ENCODE data around the gene ZFP1. TPM values are rescaled to one million over a fixed set of nuclear protein-coding genes. Genes with fewer than 3 reads are reported as not detected.

ZFP1 gene
- total and polyA plus RNA-seq, 9 of the 15 experiments (the other 6 are each of a cell fraction or from before 2014, with no cell fraction given) = 2.6 to 14.7 (median 11.6) TPM

DNA sequence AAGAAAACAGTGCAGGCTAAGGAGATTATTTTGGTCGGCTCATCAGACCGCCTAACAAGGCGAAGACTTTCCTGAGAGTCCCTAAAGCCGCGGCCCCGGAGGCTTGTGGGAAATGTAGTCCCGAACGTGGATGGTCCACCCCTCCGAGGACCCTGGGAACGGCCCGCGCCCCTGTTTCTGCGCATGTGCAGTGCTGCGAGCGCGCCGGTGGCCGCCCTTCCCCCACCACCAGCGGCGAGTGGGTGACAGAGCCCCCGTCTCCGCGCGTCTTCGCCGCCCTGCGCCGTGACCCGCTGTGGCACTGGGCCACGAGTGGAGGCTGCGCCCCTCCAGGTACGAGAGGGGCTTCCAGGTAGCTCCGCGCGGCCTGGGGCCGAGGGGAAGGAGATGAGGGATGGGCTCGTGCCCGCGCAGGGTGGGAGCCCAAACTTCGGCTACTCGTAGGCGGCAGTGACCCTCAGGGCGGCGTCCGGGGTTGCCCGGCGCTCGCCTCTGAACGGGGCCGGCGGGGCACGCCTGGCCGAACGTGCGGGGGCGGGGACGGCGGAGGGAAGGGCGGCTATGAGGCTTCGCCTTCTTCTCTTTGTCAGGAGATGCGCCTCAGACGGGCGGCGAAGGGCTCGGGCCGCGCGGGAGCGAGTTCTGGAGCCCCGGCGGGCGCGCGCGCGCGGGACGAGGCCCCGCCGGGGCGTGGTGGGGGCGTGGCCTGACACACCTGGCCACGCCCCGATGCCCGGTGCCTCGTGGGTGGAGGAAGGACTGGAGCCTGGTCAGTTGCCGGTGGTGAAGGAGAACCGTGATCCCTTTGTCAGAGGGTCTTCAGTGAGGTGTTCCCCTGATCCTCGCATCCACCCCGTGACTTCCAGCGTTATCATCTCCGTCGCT is at the start of gene ZFP1 (continued):
- TF ChIP-seq, protein P1, sequence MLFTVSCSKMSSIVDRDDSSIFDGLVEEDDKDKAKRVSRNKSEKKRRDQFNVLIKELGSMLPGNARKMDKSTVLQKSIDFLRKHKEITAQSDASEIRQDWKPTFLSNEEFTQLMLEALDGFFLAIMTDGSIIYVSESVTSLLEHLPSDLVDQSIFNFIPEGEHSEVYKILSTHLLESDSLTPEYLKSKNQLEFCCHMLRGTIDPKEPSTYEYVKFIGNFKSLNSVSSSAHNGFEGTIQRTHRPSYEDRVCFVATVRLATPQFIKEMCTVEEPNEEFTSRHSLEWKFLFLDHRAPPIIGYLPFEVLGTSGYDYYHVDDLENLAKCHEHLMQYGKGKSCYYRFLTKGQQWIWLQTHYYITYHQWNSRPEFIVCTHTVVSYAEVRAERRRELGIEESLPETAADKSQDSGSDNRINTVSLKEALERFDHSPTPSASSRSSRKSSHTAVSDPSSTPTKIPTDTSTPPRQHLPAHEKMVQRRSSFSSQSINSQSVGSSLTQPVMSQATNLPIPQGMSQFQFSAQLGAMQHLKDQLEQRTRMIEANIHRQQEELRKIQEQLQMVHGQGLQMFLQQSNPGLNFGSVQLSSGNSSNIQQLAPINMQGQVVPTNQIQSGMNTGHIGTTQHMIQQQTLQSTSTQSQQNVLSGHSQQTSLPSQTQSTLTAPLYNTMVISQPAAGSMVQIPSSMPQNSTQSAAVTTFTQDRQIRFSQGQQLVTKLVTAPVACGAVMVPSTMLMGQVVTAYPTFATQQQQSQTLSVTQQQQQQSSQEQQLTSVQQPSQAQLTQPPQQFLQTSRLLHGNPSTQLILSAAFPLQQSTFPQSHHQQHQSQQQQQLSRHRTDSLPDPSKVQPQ (CRISPR knock-in tag; IDR thresholded peaks at IDR 0.05; ENCODE audit: borderline replicate concordance) = no peak
- peak; percentile 49 for TF ChIP-seq MBD2 (IDR thresholded peaks at IDR 0.05; ENCODE audit: borderline replicate concordance, low read depth)
- TF ChIP-seq KDM2B (CRISPR knock-in tag; IDR thresholded peaks at IDR 0.05) = peak; percentile 74; the same call in 1 of the 2 replicates
- peak; percentile 96 for TF ChIP-seq CTBP1 (IDR thresholded peaks at IDR 0.05; ENCODE audit: borderline replicate concordance)
- TF ChIP-seq ATF7 (IDR thresholded peaks at IDR 0.05) = peak; percentile 73
- TF ChIP-seq LARP7 (IDR thresholded peaks at IDR 0.05) = no peak
- no peak for TF ChIP-seq NCOR1 (IDR thresholded peaks at IDR 0.05)
- TF ChIP-seq KLF13 (tag; IDR thresholded peaks at IDR 0.05; ENCODE audit: borderline replicate concordance, low read depth) = 0 out of 2 replicates have a peak, but pooled peaks have one; percentile 44
- TF ChIP-seq TOE1 (IDR thresholded peaks at IDR 0.05; ENCODE audit: borderline replicate concordance) = peak; percentile 31; the same call in 1 of the 2 replicates
- no peak for TF ChIP-seq TOE1 (CRISPR knock-in tag; IDR thresholded peaks at IDR 0.05; ENCODE audit: borderline replicate concordance, low read depth)
- TF ChIP-seq ZNF584 (CRISPR knock-in tag; IDR thresholded peaks at IDR 0.05; ENCODE audit: low read depth) = peak; percentile 81
- TF ChIP-seq ETV5 (CRISPR knock-in tag; IDR thresholded peaks at IDR 0.05; ENCODE audit: low read depth) = peak; percentile 67
- TF ChIP-seq CCNT2 (IDR thresholded peaks at IDR 0.05; ENCODE audit: borderline replicate concordance, extremely low read depth, insufficient read length, low read depth, low read length) = peak; percentile 78
- TF ChIP-seq CHD1 (IDR thresholded peaks at IDR 0.05; ENCODE audit: low read length) = peak; percentile 51
- TF ChIP-seq ZNF668 (CRISPR knock-in tag; IDR thresholded peaks at IDR 0.05) = no peak
- TF ChIP-seq SIN3A (IDR thresholded peaks at IDR 0.05; ENCODE audit: borderline replicate concordance in 2 of 2, control insufficient read depth in 1 of 2, low read depth in 2 of 2, low read length in 2 of 2) = peak in 1 of 2 experiments; percentile 29; a peak in 2 of 4 replicates
- peak; percentile 78 for TF ChIP-seq BHLHE40 (IDR thresholded peaks at IDR 0.05; ENCODE audit: low read length)
- peak; percentile 40; the same call in 1 of the 2 replicates for TF ChIP-seq CREM (IDR thresholded peaks at IDR 0.05; ENCODE audit: low read depth)
- TF ChIP-seq HDAC1 (IDR thresholded peaks at IDR 0.05) = peak in 1 of 2 experiments; percentile 88; a peak in 2 of 4 replicates
- 0 out of 2 replicates have a peak, but pooled peaks have one; percentile 59 for TF ChIP-seq ERF (CRISPR knock-in tag; IDR thresholded peaks at IDR 0.05)
- TF ChIP-seq SPI1 (IDR thresholded peaks at IDR 0.05; ENCODE audit: borderline replicate concordance, low read depth, low read length) = no peak
- no peak for TF ChIP-seq ZNF316 (IDR thresholded peaks at IDR 0.05)
- 0 out of 2 replicates have a peak, but pooled peaks have one; percentile 9 for TF ChIP-seq ZBTB17 (CRISPR knock-in tag; IDR thresholded peaks at IDR 0.05)
- peak; percentile 88 for TF ChIP-seq RBFOX2 (IDR thresholded peaks at IDR 0.05; ENCODE audit: low read depth, low read length)
- peak; percentile 71; the same call in 1 of the 2 replicates for TF ChIP-seq PHF21A (IDR thresholded peaks at IDR 0.05; ENCODE audit: borderline replicate concordance, low read depth)
- TF ChIP-seq DPF2 (IDR thresholded peaks at IDR 0.05) = no peak; the same call in 1 of the 2 replicates
- TF ChIP-seq FOSL1 (tag; conservative IDR thresholded peaks at IDR 0.05) = peak; percentile 65
- peak; percentile 68 for TF ChIP-seq RNF2 (IDR thresholded peaks at IDR 0.05)

Measured in K562 (cell line).